Activated effector memory CD4-positive, alpha-beta T cell treated with Interleukin-2 at 50 U/mL for 16 hours (primary cell): ENCODE results near the gene PNN.
"Not testable (repeated sequence)": the region's sequence is repeated elsewhere in the genome, so short reads cannot be mapped to it uniquely, and the experiment has no call there.

Source experiments
- DNase-seq: peaks from one replicate; pipeline ENCODE4 v3.0.0-alpha.2; 2020

The PNN gene

GRCh38 chr14:39181026-39181692 is 6.1 kb downstream of the PNN start:
- DNase-seq, result no peak

DNA sequence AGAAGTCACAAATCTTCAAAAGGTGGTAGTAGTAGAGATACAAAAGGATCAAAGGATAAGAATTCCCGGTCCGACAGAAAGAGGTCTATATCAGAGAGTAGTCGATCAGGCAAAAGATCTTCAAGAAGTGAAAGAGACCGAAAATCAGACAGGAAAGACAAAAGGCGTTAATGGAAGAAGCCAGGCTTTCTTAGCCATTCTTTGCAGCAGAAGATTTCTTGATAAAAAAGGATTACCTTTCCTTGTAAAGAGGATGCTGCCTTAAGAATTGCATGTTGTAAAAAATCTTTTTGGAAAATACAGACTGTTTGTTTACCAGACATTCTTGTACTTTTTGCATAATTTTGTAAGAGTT is 6.6 kb downstream of the PNN start:
- no peak for DNase-seq

DNA sequence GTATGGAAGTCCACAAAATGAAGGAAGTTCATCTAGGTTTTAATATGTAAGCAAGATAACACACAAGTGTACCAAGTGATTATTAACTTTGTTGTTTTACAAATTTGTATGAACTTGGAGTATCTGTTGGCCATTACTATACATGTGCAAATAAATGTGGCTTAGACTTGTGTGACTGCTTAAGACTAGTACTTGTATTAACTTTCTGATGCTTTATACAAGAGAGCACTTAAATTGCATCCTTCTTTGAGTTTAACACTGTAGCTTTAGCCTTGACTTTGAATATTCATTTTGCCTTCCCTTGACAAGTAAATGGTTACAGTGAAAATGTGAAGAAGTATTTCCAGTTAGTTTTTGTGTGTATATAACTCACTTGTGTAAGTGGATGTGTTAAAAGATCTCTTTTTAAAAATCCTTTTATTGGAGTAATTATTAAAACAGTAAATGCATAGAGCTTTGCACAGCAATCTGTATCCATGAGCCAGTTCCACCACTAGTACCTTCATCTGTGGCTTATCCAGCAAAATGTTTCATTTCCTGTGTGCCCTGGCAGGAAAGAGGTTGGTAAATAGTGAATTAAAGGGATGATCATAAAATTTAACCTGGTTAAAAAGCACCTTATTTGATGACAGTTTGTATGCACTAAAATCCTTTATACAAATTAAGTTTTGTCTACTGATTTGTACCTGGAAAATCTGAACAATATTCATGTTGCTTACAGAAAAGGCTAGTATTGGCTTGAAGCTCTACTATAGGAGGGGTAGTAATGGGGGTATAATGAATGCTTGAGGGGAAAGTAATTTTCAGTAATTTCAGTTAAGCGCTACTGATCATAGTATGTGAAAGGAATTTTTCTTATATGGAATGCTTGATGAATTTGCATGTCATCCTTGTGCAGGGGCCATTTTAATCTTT is 8.0 kb downstream of the PNN start:
- no peak for DNase-seq

DNA sequence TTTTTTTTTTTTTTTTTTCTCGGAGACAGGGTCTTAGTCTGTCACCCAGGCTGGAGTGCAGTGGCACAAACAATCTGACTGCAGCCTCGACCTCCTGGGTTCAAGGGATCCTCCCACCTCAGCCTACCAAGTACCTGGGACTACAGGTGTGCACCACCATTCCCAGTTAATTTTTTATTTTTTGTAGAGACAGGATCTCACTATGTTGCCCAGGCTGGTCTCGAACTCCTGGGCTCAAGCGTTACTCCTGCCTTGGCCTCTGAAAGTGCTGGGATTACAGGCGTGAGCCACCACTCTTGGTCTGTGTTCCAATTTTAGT is 8.6 kb downstream of the PNN start:
- not testable (repeated sequence) for DNase-seq

GRCh38 chr14:39184628-39185255 is 9.7 kb downstream of the PNN start:
- no peak for DNase-seq

DNA sequence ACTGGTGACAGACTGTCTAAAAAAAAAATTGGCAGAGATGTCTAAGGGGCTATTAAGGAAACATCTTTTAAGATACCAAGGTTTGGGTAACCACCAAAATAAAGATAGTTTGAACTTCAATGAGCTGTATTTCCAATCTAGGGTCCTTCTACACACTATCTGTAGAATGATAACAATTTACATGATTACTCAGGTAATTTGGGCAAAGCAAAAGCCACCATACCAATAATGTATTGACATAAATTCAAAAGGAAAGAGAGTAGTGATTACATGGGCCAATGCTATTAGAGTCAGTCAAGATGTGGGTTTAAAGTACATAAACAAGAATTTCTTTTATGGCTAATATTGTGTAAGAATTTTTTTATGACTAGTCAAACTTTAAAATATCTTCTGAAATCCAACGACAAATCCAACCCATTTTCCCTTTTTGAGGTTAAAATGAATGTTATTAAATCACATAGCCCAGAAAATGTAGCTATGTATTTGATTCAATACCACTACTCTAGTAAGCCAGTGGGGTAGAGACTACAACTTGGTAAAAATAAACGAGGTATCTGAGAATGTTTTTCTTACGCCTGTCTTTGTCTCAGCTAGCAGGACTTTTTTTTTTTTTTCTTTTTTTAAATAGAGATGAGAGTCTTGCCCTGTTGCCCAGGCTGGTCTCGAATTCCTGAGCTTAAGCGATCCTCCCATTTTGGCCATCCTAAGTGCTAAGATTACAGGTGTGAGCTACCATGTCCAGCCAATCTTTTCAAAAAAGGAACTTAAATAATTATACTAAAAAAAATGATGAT is 10.4 kb downstream of the PNN start:
- DNase-seq, result no peak

GRCh38 chr14:39186941-39187525 is 12.0 kb downstream of the PNN start:
- DNase-seq, result no peak

- no peak for DNase-seq
Measured at GRCh38 chr14:39203659-39204606, 28.9 kb downstream of the PNN start.

DNA sequence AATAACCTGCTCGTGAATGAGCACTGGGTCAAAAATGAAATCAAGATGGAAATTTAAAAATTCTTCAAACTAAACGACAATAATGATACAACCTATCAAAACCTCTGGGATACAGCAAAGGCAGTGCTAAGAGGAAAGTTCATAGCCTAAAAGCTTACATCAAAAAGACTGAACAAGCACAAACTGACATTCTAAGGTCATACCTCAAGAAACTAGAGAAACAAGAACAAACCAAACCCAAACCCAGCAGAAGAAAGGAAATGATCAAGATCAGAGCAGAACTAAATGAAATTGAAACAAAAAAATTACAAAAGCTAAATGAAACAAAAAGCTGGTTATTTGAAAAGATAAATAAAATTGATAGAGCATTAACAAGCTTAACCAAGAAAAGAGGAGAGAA is 32.4 kb downstream of the PNN start:
- DNase-seq, result not testable (repeated sequence)

DNA sequence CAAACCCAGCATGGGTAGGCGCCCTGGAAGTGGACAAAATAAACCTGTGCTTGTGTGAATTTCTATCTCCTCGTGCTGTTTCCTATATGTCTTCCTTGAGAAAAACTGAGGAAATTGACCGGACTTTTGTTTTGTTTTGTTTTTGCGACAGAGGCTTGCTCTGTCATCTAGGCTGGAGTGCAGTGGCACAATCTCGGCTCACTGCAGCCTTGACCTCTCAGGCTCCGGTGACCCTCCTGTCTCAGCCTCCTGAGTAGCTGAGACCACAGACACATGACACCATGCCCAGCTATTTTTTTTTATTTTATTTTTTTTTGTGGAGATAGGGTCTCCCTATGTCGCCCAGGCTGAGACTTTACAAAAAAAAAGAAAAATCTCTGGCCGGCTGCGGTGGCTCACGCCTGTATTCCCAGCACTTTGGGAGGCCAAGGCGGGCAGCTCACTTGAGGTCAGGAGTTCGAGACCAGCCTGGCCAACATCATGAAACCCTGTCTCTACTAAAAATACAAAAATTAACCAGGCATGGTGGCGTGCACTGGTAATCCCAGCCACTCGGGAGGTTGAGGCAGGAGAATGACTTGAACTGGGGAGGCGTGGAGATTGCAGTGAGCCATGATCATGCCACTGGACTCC is 36.2 kb downstream of the PNN start:
- DNase-seq, result no peak

- no peak for DNase-seq
Measured at GRCh38 chr14:39212034-39212433, 37.0 kb downstream of the PNN start.

- DNase-seq, result no peak
Measured at GRCh38 chr14:39212693-39213092, 37.6 kb downstream of the PNN start.

DNA sequence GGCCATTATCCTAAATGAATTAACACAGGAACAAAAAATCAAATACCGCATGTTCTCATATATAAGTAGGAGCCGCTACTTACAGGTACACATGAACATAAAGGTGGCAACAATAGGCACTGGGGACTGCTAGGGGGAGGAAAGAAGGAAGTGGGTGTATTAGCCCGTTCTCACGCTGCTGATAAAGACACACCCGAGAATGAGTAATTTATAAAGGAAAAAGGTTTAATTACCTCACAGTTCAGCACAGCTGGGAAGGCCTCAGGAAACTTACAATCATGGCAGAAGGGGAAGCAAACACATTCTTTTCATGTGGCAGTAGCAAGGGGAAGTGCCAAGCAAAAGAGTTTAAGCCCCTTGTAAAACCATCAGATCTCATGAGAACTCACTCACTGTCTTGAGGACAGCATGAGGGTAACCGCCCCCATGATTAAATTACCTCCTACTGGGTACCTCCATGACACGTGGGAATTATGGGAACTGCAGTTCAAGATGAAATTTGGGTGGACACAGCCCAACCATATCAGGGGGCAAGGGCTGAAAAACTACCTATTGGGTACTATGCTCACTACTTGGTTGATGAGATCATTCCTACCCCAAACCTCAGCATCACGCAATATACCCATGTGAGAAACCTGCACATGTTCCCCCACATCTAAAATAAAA is 42.3 kb downstream of the PNN start:
- no peak for DNase-seq

GRCh38 chr14:39218171-39218769 is 43.2 kb downstream of the PNN start:
- DNase-seq, result no peak

DNA sequence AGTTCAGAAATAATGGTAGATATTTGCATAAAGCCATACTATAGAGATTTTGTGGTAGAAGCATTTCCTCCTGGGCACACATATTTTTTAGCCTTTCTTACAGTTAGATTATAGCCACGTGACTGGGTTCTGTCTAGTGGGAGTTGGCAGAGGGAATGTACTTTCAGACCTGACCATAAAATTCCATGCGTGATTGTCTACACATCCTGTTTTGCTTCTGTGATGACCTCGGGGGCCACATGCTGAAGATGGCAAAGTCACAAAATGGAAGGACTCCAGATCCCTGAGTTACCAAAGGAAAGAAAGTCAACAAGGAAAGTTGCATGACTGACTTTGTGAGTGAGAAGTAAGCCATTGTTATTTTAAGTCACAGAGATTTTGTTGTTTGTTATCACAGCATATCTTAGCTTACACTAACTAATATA is 44.0 kb downstream of the PNN start:
- DNase-seq, result no peak

DNA sequence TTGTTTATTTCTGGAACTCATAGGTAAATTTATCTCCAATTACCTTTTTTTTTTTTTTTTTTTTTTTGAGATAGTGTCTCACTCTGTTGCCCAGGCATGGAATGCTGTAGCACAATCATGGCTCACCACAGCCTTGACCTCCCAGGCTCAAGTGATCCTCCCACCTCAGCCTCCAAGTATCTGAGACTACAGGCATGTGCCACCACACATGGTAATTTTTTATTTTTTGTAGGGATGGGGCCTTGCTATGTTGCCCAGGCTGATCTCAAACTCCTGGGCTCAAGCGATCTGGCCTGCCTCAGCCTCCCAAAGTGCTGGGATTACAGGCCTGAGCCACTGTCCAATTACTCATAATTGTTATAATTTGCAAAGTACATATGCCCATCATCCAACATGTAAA is 45.4 kb downstream of the PNN start:
- DNase-seq, result not testable (repeated sequence)

DNA sequence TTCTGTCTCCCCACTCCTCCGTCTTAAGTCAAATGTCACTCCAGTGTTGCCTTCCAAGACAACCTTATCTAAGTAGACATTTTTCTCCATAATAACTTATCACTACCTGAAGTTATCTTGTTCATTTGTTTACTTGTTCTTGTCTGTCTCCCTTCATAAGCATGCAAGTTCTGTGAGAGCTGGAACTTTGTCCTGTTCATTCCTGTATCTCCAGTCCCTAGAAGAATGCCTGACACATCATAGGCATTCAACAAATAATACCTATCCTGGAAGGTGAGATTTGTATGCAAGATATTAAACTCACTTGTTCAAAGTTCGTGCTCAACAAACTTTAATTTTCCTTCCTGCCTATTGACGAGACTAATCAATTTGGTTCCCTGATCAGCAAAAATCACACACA is 53.0 kb downstream of the PNN start:
- DNase-seq, result no peak

DNA sequence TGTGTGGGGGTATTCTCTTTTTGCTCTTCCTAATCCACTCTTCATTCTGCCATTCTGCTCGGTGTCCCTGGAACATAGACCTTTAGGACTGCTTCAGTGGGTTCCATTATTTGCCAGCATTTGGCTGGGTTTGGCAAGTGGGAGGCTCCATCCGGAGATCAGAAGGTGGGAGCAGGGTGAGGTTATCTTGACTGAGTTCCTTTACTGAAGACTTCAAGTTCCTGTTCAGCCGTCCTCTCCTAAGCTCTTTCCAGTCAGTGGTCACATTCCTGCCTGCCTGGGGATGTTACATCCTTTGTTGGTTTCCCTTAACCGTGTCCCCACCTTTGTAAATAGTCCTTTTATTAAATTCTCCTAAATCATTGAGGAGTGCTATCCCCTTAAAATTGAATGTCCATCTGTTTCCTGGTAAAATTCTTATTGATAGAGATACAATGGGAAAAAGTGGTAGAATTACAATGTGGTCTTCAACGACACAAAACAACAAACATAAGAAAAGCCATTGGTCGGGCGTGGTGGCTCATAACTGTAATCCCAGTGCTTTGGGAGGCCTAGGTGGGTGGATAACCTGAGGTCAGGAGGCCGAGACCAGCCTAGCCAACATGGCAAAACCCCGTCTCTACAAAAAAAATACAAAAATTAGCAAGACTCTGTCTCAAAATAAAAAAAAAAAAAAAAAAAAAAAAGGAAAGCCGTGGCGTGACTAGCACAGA is 53.6 kb downstream of the PNN start:
- DNase-seq, result no peak

DNA sequence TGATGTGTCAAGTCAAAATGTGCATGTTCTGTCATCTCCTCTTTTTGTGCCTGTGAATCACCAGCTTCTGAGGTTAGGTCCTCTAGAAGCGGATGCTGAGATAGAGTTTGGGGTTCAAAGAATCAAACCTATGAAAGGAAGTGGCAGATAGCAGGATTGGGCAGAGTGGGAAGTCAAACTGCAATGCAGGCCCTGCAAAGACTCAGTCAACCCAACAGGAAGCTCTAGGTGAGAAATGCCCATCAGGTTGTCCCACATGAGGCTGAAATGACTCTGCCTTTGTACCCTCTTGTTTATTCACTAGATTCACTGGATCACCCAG is 54.1 kb downstream of the PNN start:
- DNase-seq, result peak; percentile 47
